OCI-LY3 (cell line): ENCODE results near the gene CBL.

Experiments used
- H2AFZ ChIP-seq: fragments of 200-600, 300-600 bp; shearing (Covaris generic); 2 replicates; pipeline ENCODE4 v1.6.0; 2014; ENCODE audit warnings: antibody characterized with exemption, low read depth, low read length
- H3K27ac ChIP-seq: fragments of 200-600, 300-600 bp; sonication (generic); 2 replicates; pipeline ENCODE4 v1.5.1; 2014; ENCODE audit warnings: mild to moderate bottlenecking, low read length, moderate library complexity, mixed read lengths
- H3K27me3 ChIP-seq: fragments of 200-600, 300-600 bp; sonication (generic); 2 replicates; pipeline ENCODE4 v1.6.1; 2014; ENCODE audit warnings: low read depth, low read length, mixed read lengths
- H3K36me3 ChIP-seq: fragments of 200-600, 300-600 bp; sonication (generic); replicated peaks from 2 replicates; pipeline ENCODE3; 2014; ENCODE audit warnings: low read depth, low read length, mixed read lengths
- H3K4me1 ChIP-seq: fragments of 300-600, 200-600 bp; sonication (generic); 2 replicates; pipeline ENCODE4 v1.6.1; 2014; ENCODE audit warnings: low read length, mixed read lengths
- H3K4me2 ChIP-seq: fragments of 200-600, 300-600 bp; sonication (generic); 2 replicates; pipeline ENCODE4 v1.6.1; 2014; ENCODE audit warnings: low read length, mixed read lengths
- H3K4me3 ChIP-seq: fragments of 300-600, 200-600 bp; sonication (generic); 2 replicates; pipeline ENCODE4 v1.5.1; 2014; ENCODE audit warnings: antibody characterized with exemption, mild to moderate bottlenecking, low read length, moderate library complexity
- H3K79me2 ChIP-seq: fragments of 300-600, 200-600 bp; shearing (Covaris generic); 2 replicates; pipeline ENCODE4 v1.6.1; 2014; ENCODE audit warnings: mild to moderate bottlenecking, low read length, mixed read lengths
- H3K9ac ChIP-seq: fragments of 300-600, 200-600 bp; shearing (Covaris generic); 2 replicates; pipeline ENCODE4 v1.6.0; 2014; ENCODE audit warnings: mild to moderate bottlenecking, low read length, moderate library complexity
- H3K9me3 ChIP-seq: fragments of 200-600, 300-600 bp; shearing (Covaris generic); 2 replicates; pipeline ENCODE4 v1.6.1; 2014; ENCODE audit warnings: low read length, mixed read lengths; ENCODE audit not compliant: insufficient read depth
- H4K20me1 ChIP-seq: fragments of 200-600, 300-600 bp; sonication (generic); 2 replicates; pipeline ENCODE4 v1.6.1; 2016; ENCODE audit warnings: low read length, mixed read lengths; ENCODE audit not compliant: insufficient read depth
- EZH2phosphoT487 ChIP-seq: fragments of 200-600 bp; shearing (Covaris generic); IDR thresholded peaks from 2 replicates; pipeline ENCODE4 v1.6.1; 2018; ENCODE audit warnings: antibody characterized with exemption, mixed run types, low read depth
- TF ChIP-seq, protein P1 (sequence below): fragments of 200-600, 300-600 bp; sonication (generic); IDR thresholded peaks from 2 replicates; pipeline ENCODE4 v1.5.1; 2014; ENCODE audit warnings: antibody characterized with exemption, low read length, low read depth

The CBL gene

DNA sequence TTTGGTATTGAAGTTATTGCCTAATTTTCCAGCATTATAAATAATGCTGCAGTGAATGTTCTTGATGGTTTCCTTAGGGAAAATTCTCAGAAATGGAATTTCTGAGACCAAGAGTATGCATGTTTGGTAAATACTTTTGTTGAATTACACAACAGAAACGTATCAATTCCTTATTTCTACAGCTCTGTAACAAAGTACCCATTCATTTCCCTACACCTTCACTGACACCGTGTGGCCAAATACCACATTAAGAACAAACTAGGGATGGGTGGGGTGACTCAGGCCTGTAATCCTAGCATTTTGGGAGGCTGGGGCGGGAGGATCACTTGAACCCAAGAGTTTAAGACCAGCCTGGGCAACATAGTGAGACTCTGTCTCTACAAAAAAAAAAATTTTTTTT is 89.0 kb downstream of the CBL start:
- no peak overlapping the region for H3K4me2 ChIP-seq
- TF ChIP-seq, protein P1, sequence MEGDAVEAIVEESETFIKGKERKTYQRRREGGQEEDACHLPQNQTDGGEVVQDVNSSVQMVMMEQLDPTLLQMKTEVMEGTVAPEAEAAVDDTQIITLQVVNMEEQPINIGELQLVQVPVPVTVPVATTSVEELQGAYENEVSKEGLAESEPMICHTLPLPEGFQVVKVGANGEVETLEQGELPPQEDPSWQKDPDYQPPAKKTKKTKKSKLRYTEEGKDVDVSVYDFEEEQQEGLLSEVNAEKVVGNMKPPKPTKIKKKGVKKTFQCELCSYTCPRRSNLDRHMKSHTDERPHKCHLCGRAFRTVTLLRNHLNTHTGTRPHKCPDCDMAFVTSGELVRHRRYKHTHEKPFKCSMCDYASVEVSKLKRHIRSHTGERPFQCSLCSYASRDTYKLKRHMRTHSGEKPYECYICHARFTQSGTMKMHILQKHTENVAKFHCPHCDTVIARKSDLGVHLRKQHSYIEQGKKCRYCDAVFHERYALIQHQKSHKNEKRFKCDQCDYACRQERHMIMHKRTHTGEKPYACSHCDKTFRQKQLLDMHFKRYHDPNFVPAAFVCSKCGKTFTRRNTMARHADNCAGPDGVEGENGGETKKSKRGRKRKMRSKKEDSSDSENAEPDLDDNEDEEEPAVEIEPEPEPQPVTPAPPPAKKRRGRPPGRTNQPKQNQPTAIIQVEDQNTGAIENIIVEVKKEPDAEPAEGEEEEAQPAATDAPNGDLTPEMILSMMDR, result peak; percentile 19
- no peak for TF ChIP-seq EZH2phosphoT487
- H3K27ac ChIP-seq, result no peak overlapping the region
- H4K20me1 ChIP-seq, result no peaks in the 10 kb centered on the region
- H2AFZ ChIP-seq, result no peak overlapping the region
- peaks cover 38% of the 10 kb centered on the region for H3K36me3 ChIP-seq
- no peaks in the 10 kb centered on the region for H3K79me2 ChIP-seq
- H3K9me3 ChIP-seq, result no peaks in the 10 kb centered on the region
- no peak overlapping the region for H3K4me3 ChIP-seq
- H3K27me3 ChIP-seq, result no peaks in the 10 kb centered on the region
- no peaks in the 10 kb centered on the region for H3K4me1 ChIP-seq
- no peak overlapping the region for H3K9ac ChIP-seq

DNA sequence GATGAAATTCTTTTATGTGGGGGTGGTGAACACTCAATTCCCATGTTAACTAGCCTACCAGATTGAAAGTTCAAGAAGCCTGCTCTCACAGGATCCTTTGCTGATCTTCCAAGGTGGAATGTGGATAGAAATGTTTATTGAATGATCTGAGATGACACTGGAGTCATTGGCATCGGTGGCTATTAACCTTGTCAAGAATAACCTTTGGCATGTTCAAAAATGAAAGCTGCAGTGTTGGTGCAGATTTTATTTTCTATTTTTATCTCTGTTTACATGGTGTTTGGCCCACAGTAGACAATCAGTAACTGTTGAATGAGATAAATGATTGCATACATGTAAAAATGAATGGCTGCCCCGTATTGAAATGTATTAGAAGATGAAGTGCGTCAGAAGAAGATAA is 91.8 kb downstream of the CBL start:
- no peaks in the 10 kb centered on the region for H3K27me3 ChIP-seq
- no peak overlapping the region for H3K9ac ChIP-seq
- H3K4me1 ChIP-seq, result no peaks in the 10 kb centered on the region
- no peak overlapping the region for H3K4me3 ChIP-seq
- no peaks in the 10 kb centered on the region for H3K9me3 ChIP-seq
- H4K20me1 ChIP-seq, result no peaks in the 10 kb centered on the region
- H3K79me2 ChIP-seq, result no peaks in the 10 kb centered on the region
- no peak for TF ChIP-seq EZH2phosphoT487
- TF ChIP-seq, protein P1, result no peak
- H2AFZ ChIP-seq, result no peak overlapping the region
- H3K4me2 ChIP-seq, result no peak overlapping the region
- H3K27ac ChIP-seq, result no peak overlapping the region
- H3K36me3 ChIP-seq, result peaks cover 57% of the 10 kb centered on the region

DNA sequence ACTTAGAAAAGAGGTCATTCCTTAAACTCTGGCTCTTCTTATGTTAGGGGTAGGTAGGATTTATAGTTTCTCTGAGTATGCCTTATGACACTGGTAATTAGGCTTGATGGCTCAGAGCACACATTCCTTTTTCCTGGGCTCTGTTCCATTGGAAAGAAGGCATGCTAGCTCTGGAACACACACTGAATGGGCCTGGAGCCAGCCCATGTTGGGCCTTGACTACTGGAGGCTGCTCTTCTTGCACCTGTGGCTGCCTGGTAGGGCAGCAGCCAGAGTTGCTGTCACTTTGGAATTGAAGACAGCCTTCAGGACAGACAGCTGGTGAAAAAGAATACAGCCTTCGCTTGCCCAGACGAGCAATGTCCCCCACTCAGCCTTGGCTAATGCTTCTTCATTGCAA is 92.6 kb downstream of the CBL start:
- H3K27ac ChIP-seq, result no peak overlapping the region
- no peaks in the 10 kb centered on the region for H3K27me3 ChIP-seq
- no peak overlapping the region for H3K4me2 ChIP-seq
- TF ChIP-seq, protein P1, result no peak
- TF ChIP-seq EZH2phosphoT487, result no peak
- no peak overlapping the region for H2AFZ ChIP-seq
- H3K9me3 ChIP-seq, result no peaks in the 10 kb centered on the region
- H3K4me3 ChIP-seq, result no peak overlapping the region
- no peaks in the 10 kb centered on the region for H4K20me1 ChIP-seq
- H3K4me1 ChIP-seq, result no peaks in the 10 kb centered on the region
- H3K36me3 ChIP-seq, result peaks cover 65% of the 10 kb centered on the region
- no peaks in the 10 kb centered on the region for H3K79me2 ChIP-seq
- no peak overlapping the region for H3K9ac ChIP-seq

DNA sequence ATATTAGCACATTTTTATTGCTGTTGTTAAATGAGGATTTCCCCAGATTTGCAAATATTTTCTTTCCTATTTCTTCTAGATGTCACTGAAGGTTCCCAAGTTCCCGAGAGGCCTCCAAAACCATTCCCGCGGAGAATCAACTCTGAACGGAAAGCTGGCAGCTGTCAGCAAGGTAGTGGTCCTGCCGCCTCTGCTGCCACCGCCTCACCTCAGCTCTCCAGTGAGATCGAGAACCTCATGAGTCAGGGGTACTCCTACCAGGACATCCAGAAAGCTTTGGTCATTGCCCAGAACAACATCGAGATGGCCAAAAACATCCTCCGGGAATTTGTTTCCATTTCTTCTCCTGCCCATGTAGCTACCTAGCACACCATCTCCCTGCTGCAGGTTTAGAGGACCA is 93.3 kb downstream of the CBL start:
- Histone ChIP-seq H3K36me3 (peaks cover 66% of the 10 kb centered on the region), H3K9ac (no peak overlapping the region), H3K27me3 (no peaks in the 10 kb centered on the region), H3K9me3 (no peaks in the 10 kb centered on the region), H2AFZ (no peak overlapping the region), H4K20me1 (no peaks in the 10 kb centered on the region), H3K4me2 (no peak overlapping the region), H3K27ac (no peak overlapping the region), H3K4me1 (no peaks in the 10 kb centered on the region), H3K4me3 (no peak overlapping the region), H3K79me2 (no peaks in the 10 kb centered on the region)
- TF ChIP-seq, protein P1, result no peak
- TF ChIP-seq EZH2phosphoT487, result no peak
